ENCODE measurements around the gene BLZF1. TPM values are rescaled to one million over a fixed set of nuclear protein-coding genes. Genes with fewer than 3 reads are reported as not detected.
"Not testable (repeated sequence)": the region's sequence is repeated elsewhere in the genome, so short reads cannot be mapped to it uniquely, and the experiment has no call there.

The BLZF1 gene
- total RNA-seq, 1 experiment from 2014 or later, result 19.6 TPM

- CTCF ChIA-PET, result no interaction called here
- POLR2A ChIA-PET, result no interaction called here
Observed at GRCh38 chr1:169395955-169396354, 28.0 kb downstream of the BLZF1 start.

GRCh38 chr1:169402578-169402977 lies 34.6 kb downstream of the BLZF1 start:
- H3K27me3 ChIP-seq (ENCODE audit: control insufficient read depth, insufficient read depth, low read length); H3K36me3 ChIP-seq (ENCODE audit: control insufficient read depth, insufficient read depth, low read length); DNase-seq (ENCODE audit: low read depth, low spot score); in situ Hi-C loops (cut with HindIII; ENCODE audit: low pct_unique_long_range_greater_than_20kb, low sequenced_read_pairs); H3K4me1 ChIP-seq (ENCODE audit: control insufficient read depth, insufficient read depth, low read length); H3K4me3 ChIP-seq (ENCODE audit: low read depth in 2 of 2, low read length in 2 of 2); intact Hi-C loops (cut with micrococcal nuclease; ENCODE audit: unreplicated experiment); ATAC-seq; CTCF ChIA-PET; H3K9me3 ChIP-seq (ENCODE audit: control insufficient read depth, insufficient read depth, low read depth, low read length); H3K27ac ChIP-seq (ENCODE audit: low read length); POLR2A ChIA-PET; BruUV-seq (replicated peaks): not testable (repeated sequence)

More at GRCh38 chr1:169395955-169396354, 28.0 kb downstream of the BLZF1 start:
- ATAC-seq, result no peak
- Histone ChIP-seq H3K4me1 (ENCODE audit: control insufficient read depth, insufficient read depth, low read length) (no peaks in the 10 kb centered on the region), H3K27me3 (ENCODE audit: control insufficient read depth, insufficient read depth, low read length) (no peaks in the 10 kb centered on the region), H3K36me3 (ENCODE audit: control insufficient read depth, insufficient read depth, low read length) (no peaks in the 10 kb centered on the region; the same call in 1 of the 2 replicates), H3K4me3 (ENCODE audit: low read depth in 2 of 2, low read length in 2 of 2) (no peak overlapping the region), H3K27ac (ENCODE audit: low read length) (no peak overlapping the region), H3K9me3 (ENCODE audit: control insufficient read depth, insufficient read depth, low read depth, low read length) (no peaks in the 10 kb centered on the region; the same call in 1 of the 2 replicates)
- no peak for DNase-seq (ENCODE audit: low read depth, low spot score)
- in situ Hi-C loops (cut with HindIII; ENCODE audit: low pct_unique_long_range_greater_than_20kb, low sequenced_read_pairs), result no loop called here
- no TSS peak for BruUV-seq (replicated peaks)
- TF ChIP-seq SIN3A (IDR thresholded peaks at IDR 0.05; ENCODE audit: borderline replicate concordance, insufficient read depth, low read depth, low read length) (no peak), REST (IDR thresholded peaks at IDR 0.05; ENCODE audit: insufficient read depth in 1 of 2, low read depth in 2 of 2, low read length in 1 of 2) (no peak), CTCF (IDR thresholded peaks at IDR 0.05) (no peak), POLR2AphosphoS5 (IDR thresholded peaks at IDR 0.05; ENCODE audit: low read depth, low read length) (no peak), TCF7L2 (IDR thresholded peaks at IDR 0.05; ENCODE audit: low read depth, low read length) (no peak)
- intact Hi-C loops (cut with micrococcal nuclease; ENCODE audit: unreplicated experiment), result no loop called here

- H3K27me3 ChIP-seq (ENCODE audit: control insufficient read depth, insufficient read depth, low read length); H3K4me3 ChIP-seq (ENCODE audit: low read depth in 2 of 2, low read length in 2 of 2); intact Hi-C loops (cut with micrococcal nuclease; ENCODE audit: unreplicated experiment); H3K9me3 ChIP-seq (ENCODE audit: control insufficient read depth, insufficient read depth, low read depth, low read length); DNase-seq (ENCODE audit: low read depth, low spot score); in situ Hi-C loops (cut with HindIII; ENCODE audit: low pct_unique_long_range_greater_than_20kb, low sequenced_read_pairs); H3K27ac ChIP-seq (ENCODE audit: low read length); CTCF ChIA-PET; H3K36me3 ChIP-seq (ENCODE audit: control insufficient read depth, insufficient read depth, low read length); BruUV-seq (replicated peaks); POLR2A ChIA-PET; ATAC-seq; H3K4me1 ChIP-seq (ENCODE audit: control insufficient read depth, insufficient read depth, low read length): not testable (repeated sequence)
Observed at GRCh38 chr1:169408340-169408739, 40.3 kb downstream of the BLZF1 start.
